Measurements from ENCODE around the gene NUDT15.

Gene NUDT15

GRCh38 chr13:48068036-48068435 is 30.5 kb downstream of the NUDT15 start:
- TF ChIP-seq Cebpa-rat (IDR thresholded peaks at IDR 0.05) = no peak
- H3K27ac ChIP-seq = no peak overlapping the region
- H3K4me1 ChIP-seq = peaks cover 33% of the 10 kb centered on the region
- H3K27me3 ChIP-seq = no peaks in the 10 kb centered on the region
- H3K9ac ChIP-seq = no peak overlapping the region
- H4K20me1 ChIP-seq = no peaks in the 10 kb centered on the region
- H3K4me3 ChIP-seq = no peak overlapping the region
- peaks cover 74% of the 10 kb centered on the region for H3K9me3 ChIP-seq
- peaks cover 92% of the 10 kb centered on the region for H3K36me3 ChIP-seq
- no peak overlapping the region for H3K4me2 ChIP-seq

GRCh38 chr13:48068952-48069351 is 31.4 kb downstream of the NUDT15 start:
- peaks cover 92% of the 10 kb centered on the region for H3K36me3 ChIP-seq
- no peak for TF ChIP-seq Cebpa-rat (IDR thresholded peaks at IDR 0.05)

GRCh38 chr13:48069573-48069972 is 32.0 kb downstream of the NUDT15 start:
- Histone ChIP-seq H3K4me1 (peaks cover 47% of the 10 kb centered on the region), H4K20me1 (no peaks in the 10 kb centered on the region), H3K36me3 (peaks cover 97% of the 10 kb centered on the region), H3K4me2 (no peak overlapping the region), H3K9me3 (peaks cover 89% of the 10 kb centered on the region), H3K9ac (no peak overlapping the region), H3K27ac (no peak overlapping the region), H3K27me3 (no peaks in the 10 kb centered on the region), H3K4me3 (no peak overlapping the region)
- TF ChIP-seq Cebpa-rat (IDR thresholded peaks at IDR 0.05) = no peak

More at GRCh38 chr13:48068952-48069351, 31.4 kb downstream of the NUDT15 start:
- Histone ChIP-seq H3K4me3 (no peak overlapping the region), H3K9ac (no peak overlapping the region), H3K27ac (no peak overlapping the region), H3K9me3 (peaks cover 83% of the 10 kb centered on the region), H3K4me1 (peaks cover 42% of the 10 kb centered on the region), H4K20me1 (no peaks in the 10 kb centered on the region), H3K27me3 (no peaks in the 10 kb centered on the region), H3K4me2 (no peak overlapping the region)

GRCh38 chr13:48070942-48071341 is 33.4 kb downstream of the NUDT15 start:
- H3K36me3 ChIP-seq = peaks cover 99% of the 10 kb centered on the region
- H3K27ac ChIP-seq = no peak overlapping the region; the same call in 1 of the 2 replicates
- TF ChIP-seq Cebpa-rat (IDR thresholded peaks at IDR 0.05) = no peak
- peaks cover 35% of the 10 kb centered on the region for H3K4me1 ChIP-seq
- H3K4me2 ChIP-seq = no peak overlapping the region
- no peaks in the 10 kb centered on the region for H3K27me3 ChIP-seq
- peaks cover 95% of the 10 kb centered on the region for H3K9me3 ChIP-seq
- no peak overlapping the region for H3K9ac ChIP-seq
- H4K20me1 ChIP-seq = no peaks in the 10 kb centered on the region
- peak overlapping the region; percentile 10; the same call in 1 of the 2 replicates for H3K4me3 ChIP-seq

- Histone ChIP-seq H3K4me2 (peak overlapping the region; percentile 3), H3K36me3 (peaks cover 99% of the 10 kb centered on the region), H4K20me1 (no peaks in the 10 kb centered on the region), H3K4me1 (peaks cover 23% of the 10 kb centered on the region), H3K27me3 (no peaks in the 10 kb centered on the region), H3K9me3 (peaks cover 81% of the 10 kb centered on the region), H3K4me3 (peak overlapping the region; percentile 18; the same call in 1 of the 2 replicates), H3K9ac (no peak overlapping the region), H3K27ac (peak overlapping the region; percentile 74)
- TF ChIP-seq Cebpa-rat (IDR thresholded peaks at IDR 0.05) = no peak
Observed at GRCh38 chr13:48072304-48072703, 34.8 kb downstream of the NUDT15 start.

- Histone ChIP-seq H4K20me1 (no peaks in the 10 kb centered on the region), H3K27ac (peak overlapping the region; percentile 74), H3K9me3 (peaks cover 76% of the 10 kb centered on the region), H3K4me3 (peak overlapping the region; percentile 18; the same call in 1 of the 2 replicates), H3K9ac (no peak overlapping the region), H3K36me3 (peaks cover 97% of the 10 kb centered on the region), H3K27me3 (no peaks in the 10 kb centered on the region), H3K4me1 (peaks cover 23% of the 10 kb centered on the region), H3K4me2 (peak overlapping the region; percentile 3)
- TF ChIP-seq Cebpa-rat (IDR thresholded peaks at IDR 0.05) = no peak
Observed at GRCh38 chr13:48072787-48073186, 35.3 kb downstream of the NUDT15 start.

- peak overlapping the region; percentile 74 for H3K27ac ChIP-seq
- TF ChIP-seq Cebpa-rat (IDR thresholded peaks at IDR 0.05) = no peak
- H3K4me2 ChIP-seq = peak overlapping the region; percentile 39
Observed at GRCh38 chr13:48074006-48074405, 36.5 kb downstream of the NUDT15 start.

GRCh38 chr13:48078251-48078656 is 40.7 kb downstream of the NUDT15 start:
- peak overlapping the region; percentile 20; the same call in 1 of the 2 replicates for H3K4me2 ChIP-seq
- peaks cover 22% of the 10 kb centered on the region for H3K9me3 ChIP-seq
- H3K4me1 ChIP-seq = peaks cover 18% of the 10 kb centered on the region; the same call in 1 of the 2 replicates
- no peak for TF ChIP-seq Cebpa-rat (IDR thresholded peaks at IDR 0.05)
- peaks cover 94% of the 10 kb centered on the region for H3K36me3 ChIP-seq
- H3K9ac ChIP-seq = no peak overlapping the region
- no peak overlapping the region for H3K4me3 ChIP-seq
- no peaks in the 10 kb centered on the region; the same call in 1 of the 2 replicates for H4K20me1 ChIP-seq
- H3K27ac ChIP-seq = no peak overlapping the region
- H3K27me3 ChIP-seq = no peaks in the 10 kb centered on the region

More at GRCh38 chr13:48074006-48074405, 36.5 kb downstream of the NUDT15 start:
- H3K9ac ChIP-seq = no peak overlapping the region
- H4K20me1 ChIP-seq = no peaks in the 10 kb centered on the region
- no peak overlapping the region for H3K4me3 ChIP-seq
- peaks cover 97% of the 10 kb centered on the region for H3K36me3 ChIP-seq
- peaks cover 28% of the 10 kb centered on the region for H3K4me1 ChIP-seq
- peaks cover 64% of the 10 kb centered on the region for H3K9me3 ChIP-seq
- H3K27me3 ChIP-seq = no peaks in the 10 kb centered on the region

GRCh38 chr13:48081739-48082138 is 44.2 kb downstream of the NUDT15 start:
- H3K4me1 ChIP-seq = peaks cover 6% of the 10 kb centered on the region; the same call in 1 of the 2 replicates
- no peaks in the 10 kb centered on the region for H3K9me3 ChIP-seq
- no peak overlapping the region for H3K4me3 ChIP-seq
- H3K4me2 ChIP-seq = no peak overlapping the region
- no peak overlapping the region for H3K27ac ChIP-seq
- no peaks in the 10 kb centered on the region for H3K27me3 ChIP-seq
- H3K9ac ChIP-seq = no peak overlapping the region
- no peak for TF ChIP-seq Cebpa-rat (IDR thresholded peaks at IDR 0.05)
- peaks cover 26% of the 10 kb centered on the region for H4K20me1 ChIP-seq
- H3K36me3 ChIP-seq = peaks cover 93% of the 10 kb centered on the region

- Histone ChIP-seq H3K9me3 (no peaks in the 10 kb centered on the region), H3K4me2 (no peak overlapping the region), H3K4me1 (no peaks in the 10 kb centered on the region), H3K4me3 (no peak overlapping the region), H4K20me1 (peaks cover 71% of the 10 kb centered on the region), H3K27me3 (no peaks in the 10 kb centered on the region), H3K27ac (no peak overlapping the region), H3K36me3 (peaks cover 73% of the 10 kb centered on the region), H3K9ac (no peak overlapping the region)
- no peak for TF ChIP-seq Cebpa-rat (IDR thresholded peaks at IDR 0.05)
Observed at GRCh38 chr13:48086272-48086671, 48.7 kb downstream of the NUDT15 start.
